GM12874 (cell line): ENCODE measurements around the gene RPS6KC1.

Experiments
- CTCF ChIP-seq: IDR thresholded peaks from 2 replicates; pipeline ENCODE4 v1.5.1; 2011; ENCODE audit warnings: low read depth, mild to moderate bottlenecking, control low read depth, low read length, moderate library complexity; ENCODE audit not compliant: insufficient read depth

RPS6KC1 gene

GRCh38 chr1:213057264-213058059, 6.4 kb downstream of the RPS6KC1 start:
- TF ChIP-seq CTCF, result no peak

- no peak for TF ChIP-seq CTCF
Observed at GRCh38 chr1:213060836-213061235, 9.8 kb downstream of the RPS6KC1 start.

- TF ChIP-seq CTCF, result 0 out of 2 replicates have a peak, but pooled peaks have one; percentile 1
Observed at GRCh38 chr1:213061263-213061662, 10.2 kb downstream of the RPS6KC1 start.

- TF ChIP-seq CTCF, result no peak
Observed at GRCh38 chr1:213065800-213066199, 14.8 kb downstream of the RPS6KC1 start.

- no peak for TF ChIP-seq CTCF
Observed at GRCh38 chr1:213066363-213066762, 15.3 kb downstream of the RPS6KC1 start.

- no peak for TF ChIP-seq CTCF
Observed at GRCh38 chr1:213067352-213067751, 16.3 kb downstream of the RPS6KC1 start.

GRCh38 chr1:213070406-213070805, 19.4 kb downstream of the RPS6KC1 start:
- no peak; the same call in 1 of the 2 replicates for TF ChIP-seq CTCF
